ENCODE results near the gene BTBD16.

- TF ChIP-seq CTCF (IDR thresholded peaks at IDR 0.05) = no peak
- no peak for TF ChIP-seq POLR2AphosphoS5 (IDR thresholded peaks at IDR 0.05; ENCODE audit: low read depth, low read length)
- TF ChIP-seq REST (IDR thresholded peaks at IDR 0.05; ENCODE audit: insufficient read depth in 1 of 2, low read depth in 2 of 2, low read length in 1 of 2) = no peak
- no peak for TF ChIP-seq TCF7L2 (IDR thresholded peaks at IDR 0.05; ENCODE audit: low read depth, low read length)
- no peak for TF ChIP-seq SIN3A (IDR thresholded peaks at IDR 0.05; ENCODE audit: borderline replicate concordance, insufficient read depth, low read depth, low read length)
Measured at GRCh38 chr10:122379537-122379936, 108.4 kb downstream of the BTBD16 start.

Data from Panc1 (cell line).